K562 (cell line): ENCODE measurements around the gene ARAP1.

Experiments used
- ETV6 ChIP-seq, 3 experiments: fragments of 150-350 bp in 1 of 3; sonication (generic) in 1 of 3; formaldehyde crosslinking in 1 of 3; IDR thresholded peaks; 2 replicates each; pipeline versions ENCODE4 v1.6.1 to v1.8.0; 2014 to 2022; ENCODE audit warnings: borderline replicate concordance in 2 of 3, low read depth in 2 of 3, antibody characterized with exemption in 1 of 3, low read length in 1 of 3, mild to moderate bottlenecking in 1 of 3, missing genetic modification reagents in 1 of 3
- POLR2B ChIP-seq: fragments of 450-650 bp; IDR thresholded peaks from 2 replicates; pipeline ENCODE4 v1.6.1; 2018; ENCODE audit warnings: low read depth; ENCODE audit not compliant: partially characterized antibody
- POLR3A ChIP-seq: IDR thresholded peaks from 2 replicates; pipeline ENCODE4 v1.6.1; 2011; ENCODE audit warnings: borderline replicate concordance, mild to moderate bottlenecking, moderate library complexity; ENCODE audit not compliant: insufficient read length, insufficient read depth; ENCODE audit errors: extremely low read depth
- RAD21 ChIP-seq, 2 experiments: fragments of 250-450 bp in 1 of 2; fragments of 450-650 bp in 1 of 2; sonication (Bioruptor Pico) in 1 of 2; formaldehyde crosslinking in 1 of 2; IDR thresholded peaks in 1 of 2; conservative IDR thresholded peaks in 1 of 2; 2 replicates each; pipeline versions ENCODE4 v1.4.0 to v1.8.0; 2020 to 2022; ENCODE audit warnings: mild to moderate bottlenecking in 2 of 2, moderate library complexity in 1 of 2
- TF ChIP-seq, protein P1 (sequence below): fragments of 200-600 bp; sonication (generic); IDR thresholded peaks from one replicate; pipeline ENCODE4 v1.6.1; 2012; ENCODE audit warnings: mild to moderate bottlenecking, low read depth, low read length, inconsistent platforms
- TF ChIP-seq, protein P2 (sequence below): sonication (generic); formaldehyde crosslinking; IDR thresholded peaks from 2 replicates; pipeline ENCODE4 v1.9.0; 2022; ENCODE audit warnings: mild to moderate bottlenecking, missing genetic modification reagents

DNA sequence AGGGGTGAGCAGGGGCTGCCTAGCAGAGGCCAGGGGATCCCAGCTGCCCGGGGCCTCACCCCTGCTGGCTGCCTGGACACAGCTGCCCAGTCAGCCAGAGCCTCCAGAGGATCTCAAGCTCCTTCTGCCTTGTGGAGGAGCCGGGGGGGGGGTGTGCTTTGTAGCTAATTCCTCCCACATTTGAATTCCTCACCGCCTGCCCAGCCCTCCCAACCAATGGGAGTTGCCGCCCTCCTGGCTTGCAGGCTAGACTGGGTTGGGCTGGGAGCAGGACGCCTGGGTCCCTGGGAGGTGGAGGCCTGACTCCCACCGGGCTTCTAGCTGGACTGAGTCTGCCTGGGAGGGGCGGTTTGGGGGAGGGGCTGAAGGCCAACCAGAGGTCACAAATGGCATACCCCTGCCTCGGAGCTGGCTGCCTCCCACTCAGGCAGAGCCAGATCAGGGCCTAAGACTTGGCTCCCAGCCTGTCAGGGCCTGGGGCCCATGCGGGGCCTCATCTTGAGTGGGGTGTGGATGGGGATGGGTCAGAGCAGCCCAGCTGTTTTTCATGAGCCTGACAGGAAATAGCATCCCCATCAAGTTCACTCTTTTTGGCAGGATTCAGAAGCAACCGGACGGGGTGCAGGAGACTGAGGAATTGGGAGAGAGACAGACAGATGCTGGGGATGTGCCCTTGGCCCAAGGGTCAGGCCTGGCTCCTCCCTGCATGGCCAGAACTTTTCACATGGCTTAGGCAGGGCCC is 48.8 kb downstream of the ARAP1 start:
- TF ChIP-seq POLR2B: no peak
- TF ChIP-seq, protein P1, sequence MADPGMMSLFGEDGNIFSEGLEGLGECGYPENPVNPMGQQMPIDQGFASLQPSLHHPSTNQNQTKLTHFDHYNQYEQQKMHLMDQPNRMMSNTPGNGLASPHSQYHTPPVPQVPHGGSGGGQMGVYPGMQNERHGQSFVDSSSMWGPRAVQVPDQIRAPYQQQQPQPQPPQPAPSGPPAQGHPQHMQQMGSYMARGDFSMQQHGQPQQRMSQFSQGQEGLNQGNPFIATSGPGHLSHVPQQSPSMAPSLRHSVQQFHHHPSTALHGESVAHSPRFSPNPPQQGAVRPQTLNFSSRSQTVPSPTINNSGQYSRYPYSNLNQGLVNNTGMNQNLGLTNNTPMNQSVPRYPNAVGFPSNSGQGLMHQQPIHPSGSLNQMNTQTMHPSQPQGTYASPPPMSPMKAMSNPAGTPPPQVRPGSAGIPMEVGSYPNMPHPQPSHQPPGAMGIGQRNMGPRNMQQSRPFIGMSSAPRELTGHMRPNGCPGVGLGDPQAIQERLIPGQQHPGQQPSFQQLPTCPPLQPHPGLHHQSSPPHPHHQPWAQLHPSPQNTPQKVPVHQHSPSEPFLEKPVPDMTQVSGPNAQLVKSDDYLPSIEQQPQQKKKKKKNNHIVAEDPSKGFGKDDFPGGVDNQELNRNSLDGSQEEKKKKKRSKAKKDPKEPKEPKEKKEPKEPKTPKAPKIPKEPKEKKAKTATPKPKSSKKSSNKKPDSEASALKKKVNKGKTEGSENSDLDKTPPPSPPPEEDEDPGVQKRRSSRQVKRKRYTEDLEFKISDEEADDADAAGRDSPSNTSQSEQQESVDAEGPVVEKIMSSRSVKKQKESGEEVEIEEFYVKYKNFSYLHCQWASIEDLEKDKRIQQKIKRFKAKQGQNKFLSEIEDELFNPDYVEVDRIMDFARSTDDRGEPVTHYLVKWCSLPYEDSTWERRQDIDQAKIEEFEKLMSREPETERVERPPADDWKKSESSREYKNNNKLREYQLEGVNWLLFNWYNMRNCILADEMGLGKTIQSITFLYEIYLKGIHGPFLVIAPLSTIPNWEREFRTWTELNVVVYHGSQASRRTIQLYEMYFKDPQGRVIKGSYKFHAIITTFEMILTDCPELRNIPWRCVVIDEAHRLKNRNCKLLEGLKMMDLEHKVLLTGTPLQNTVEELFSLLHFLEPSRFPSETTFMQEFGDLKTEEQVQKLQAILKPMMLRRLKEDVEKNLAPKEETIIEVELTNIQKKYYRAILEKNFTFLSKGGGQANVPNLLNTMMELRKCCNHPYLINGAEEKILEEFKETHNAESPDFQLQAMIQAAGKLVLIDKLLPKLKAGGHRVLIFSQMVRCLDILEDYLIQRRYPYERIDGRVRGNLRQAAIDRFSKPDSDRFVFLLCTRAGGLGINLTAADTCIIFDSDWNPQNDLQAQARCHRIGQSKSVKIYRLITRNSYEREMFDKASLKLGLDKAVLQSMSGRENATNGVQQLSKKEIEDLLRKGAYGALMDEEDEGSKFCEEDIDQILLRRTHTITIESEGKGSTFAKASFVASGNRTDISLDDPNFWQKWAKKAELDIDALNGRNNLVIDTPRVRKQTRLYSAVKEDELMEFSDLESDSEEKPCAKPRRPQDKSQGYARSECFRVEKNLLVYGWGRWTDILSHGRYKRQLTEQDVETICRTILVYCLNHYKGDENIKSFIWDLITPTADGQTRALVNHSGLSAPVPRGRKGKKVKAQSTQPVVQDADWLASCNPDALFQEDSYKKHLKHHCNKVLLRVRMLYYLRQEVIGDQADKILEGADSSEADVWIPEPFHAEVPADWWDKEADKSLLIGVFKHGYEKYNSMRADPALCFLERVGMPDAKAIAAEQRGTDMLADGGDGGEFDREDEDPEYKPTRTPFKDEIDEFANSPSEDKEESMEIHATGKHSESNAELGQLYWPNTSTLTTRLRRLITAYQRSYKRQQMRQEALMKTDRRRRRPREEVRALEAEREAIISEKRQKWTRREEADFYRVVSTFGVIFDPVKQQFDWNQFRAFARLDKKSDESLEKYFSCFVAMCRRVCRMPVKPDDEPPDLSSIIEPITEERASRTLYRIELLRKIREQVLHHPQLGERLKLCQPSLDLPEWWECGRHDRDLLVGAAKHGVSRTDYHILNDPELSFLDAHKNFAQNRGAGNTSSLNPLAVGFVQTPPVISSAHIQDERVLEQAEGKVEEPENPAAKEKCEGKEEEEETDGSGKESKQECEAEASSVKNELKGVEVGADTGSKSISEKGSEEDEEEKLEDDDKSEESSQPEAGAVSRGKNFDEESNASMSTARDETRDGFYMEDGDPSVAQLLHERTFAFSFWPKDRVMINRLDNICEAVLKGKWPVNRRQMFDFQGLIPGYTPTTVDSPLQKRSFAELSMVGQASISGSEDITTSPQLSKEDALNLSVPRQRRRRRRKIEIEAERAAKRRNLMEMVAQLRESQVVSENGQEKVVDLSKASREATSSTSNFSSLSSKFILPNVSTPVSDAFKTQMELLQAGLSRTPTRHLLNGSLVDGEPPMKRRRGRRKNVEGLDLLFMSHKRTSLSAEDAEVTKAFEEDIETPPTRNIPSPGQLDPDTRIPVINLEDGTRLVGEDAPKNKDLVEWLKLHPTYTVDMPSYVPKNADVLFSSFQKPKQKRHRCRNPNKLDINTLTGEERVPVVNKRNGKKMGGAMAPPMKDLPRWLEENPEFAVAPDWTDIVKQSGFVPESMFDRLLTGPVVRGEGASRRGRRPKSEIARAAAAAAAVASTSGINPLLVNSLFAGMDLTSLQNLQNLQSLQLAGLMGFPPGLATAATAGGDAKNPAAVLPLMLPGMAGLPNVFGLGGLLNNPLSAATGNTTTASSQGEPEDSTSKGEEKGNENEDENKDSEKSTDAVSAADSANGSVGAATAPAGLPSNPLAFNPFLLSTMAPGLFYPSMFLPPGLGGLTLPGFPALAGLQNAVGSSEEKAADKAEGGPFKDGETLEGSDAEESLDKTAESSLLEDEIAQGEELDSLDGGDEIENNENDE: no peak
- TF ChIP-seq ETV6 (IDR thresholded peaks at IDR 0.05; ENCODE audit: borderline replicate concordance in 1 of 2, low read depth in 2 of 2, low read length in 1 of 2): no peak
- TF ChIP-seq ETV6 (CRISPR knock-in tag; IDR thresholded peaks at IDR 0.05; ENCODE audit: borderline replicate concordance): no peak
- TF ChIP-seq RAD21 (CRISPR knock-in tag; conservative IDR thresholded peaks at IDR 0.05 in 1 of 2, IDR thresholded peaks at IDR 0.05 in 1 of 2): no peak
- TF ChIP-seq POLR3A: no peak
- TF ChIP-seq, protein P2, sequence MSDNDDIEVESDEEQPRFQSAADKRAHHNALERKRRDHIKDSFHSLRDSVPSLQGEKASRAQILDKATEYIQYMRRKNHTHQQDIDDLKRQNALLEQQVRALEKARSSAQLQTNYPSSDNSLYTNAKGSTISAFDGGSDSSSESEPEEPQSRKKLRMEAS (CRISPR knock-in tag): no peak
